H1 (cell line): ENCODE measurements around the gene IDH2. TPM values are rescaled to one million over a fixed set of nuclear protein-coding genes. Genes with fewer than 3 reads are reported as not detected.

ENCODE experiments used
- CTCF ChIA-PET: fragments of 300-600 bp; sonication (Branson Sonifier 250); formaldehyde crosslinking; loops from one replicate; lab custom pipeline; 2021; ENCODE audit not compliant: partially characterized antibody; lab: Charles Lee
- POLR2A ChIA-PET: fragments of 300-600 bp; sonication (Branson Sonifier 250); formaldehyde crosslinking; loops from one replicate; lab custom pipeline; 2021; ENCODE audit warnings: inconsistent platforms; ENCODE audit not compliant: partially characterized antibody; lab: Charles Lee
- DNase-seq, 2 experiments: peaks; one replicate each; pipeline versions ENCODE4 v3.0.0 to v3.0.0-alpha.2; 2010 to 2022; ENCODE audit warnings: low spot score in 2 of 2, low read depth in 1 of 2, mixed read lengths in 1 of 2
- FAIRE-seq: peaks from 2 replicates; lab custom pipeline; 2011; peaks lifted over from hg19 to GRCh38; lab: Jason Lieb, UNC
- H2AFZ ChIP-seq: 2 replicates; pipeline ENCODE4 v1.8.1; 2012; ENCODE audit warnings: low read length, inconsistent platforms
- H2AK5ac ChIP-seq: 2 replicates; pipeline ENCODE4 v1.6.1; 2013; ENCODE audit warnings: low read depth, low read length
- H2BK120ac ChIP-seq: replicated peaks from 2 replicates; pipeline ENCODE3; 2013; ENCODE audit warnings: low read depth, low read length, inconsistent platforms
- H2BK12ac ChIP-seq: 2 replicates; pipeline ENCODE4 v1.6.1; 2013; ENCODE audit warnings: low read depth, low read length
- H2BK15ac ChIP-seq: 2 replicates; pipeline ENCODE4 v1.6.1; 2013; ENCODE audit warnings: low read length
- H2BK20ac ChIP-seq: 2 replicates; pipeline ENCODE4 v1.6.1; 2013; ENCODE audit warnings: low read length
- H2BK5ac ChIP-seq: 2 replicates; pipeline ENCODE4 v1.6.1; 2013; ENCODE audit warnings: low read depth, low read length
- H3K14ac ChIP-seq: 2 replicates; pipeline ENCODE4 v1.6.1; 2013; ENCODE audit warnings: inconsistent platforms; ENCODE audit not compliant: insufficient read length
- H3K18ac ChIP-seq: 2 replicates; pipeline ENCODE4 v1.6.1; 2013; ENCODE audit warnings: low read length; ENCODE audit errors: extremely low read depth
- H3K23ac ChIP-seq: 2 replicates; pipeline ENCODE4 v1.6.1; 2013; ENCODE audit warnings: inconsistent platforms; ENCODE audit not compliant: insufficient read length
- H3K23me2 ChIP-seq: 2 replicates; pipeline ENCODE4 v1.6.1; 2013; ENCODE audit warnings: low read depth, low read length
- H3K27ac ChIP-seq: 2 replicates; pipeline ENCODE4 v1.6.1; 2011; ENCODE audit warnings: low read depth, low read length, inconsistent platforms
- H3K27me3 ChIP-seq, 4 experiments: replicated peaks in 1 of 4; 1 replicate in 1 of 4; 2 replicates in 3 of 4; pipeline versions ENCODE4 v1.6.1 to v1.8.1; 2011 to 2013; ENCODE audit warnings: low read length in 3 of 4, mild to moderate bottlenecking in 3 of 4, inconsistent platforms in 2 of 4, mixed read lengths in 2 of 4, moderate library complexity in 1 of 4; ENCODE audit not compliant: control insufficient read depth in 3 of 4, insufficient read depth in 3 of 4; ENCODE audit errors: extremely low read depth in 1 of 4
- H3K36me3 ChIP-seq, 4 experiments: 2 replicates each; pipeline versions ENCODE4 v1.6.1 to v1.8.1; 2011 to 2013; ENCODE audit warnings: mild to moderate bottlenecking in 4 of 4, low read length in 3 of 4, moderate library complexity in 2 of 4, control low read depth in 1 of 4, inconsistent platforms in 1 of 4; ENCODE audit not compliant: insufficient read depth in 4 of 4, control insufficient read depth in 2 of 4
- H3K4ac ChIP-seq: replicated peaks from 2 replicates; pipeline ENCODE3; 2013; ENCODE audit warnings: low read length, low read depth, mixed read lengths, inconsistent platforms; ENCODE audit not compliant: insufficient read length
- H3K4me1 ChIP-seq, 4 experiments: replicated peaks in 1 of 4; 1 replicate in 1 of 4; 2 replicates in 3 of 4; pipeline versions ENCODE4 v1.6.1 to v1.8.1; 2011 to 2013; ENCODE audit warnings: low read length in 3 of 4, inconsistent platforms in 2 of 4, mixed read lengths in 1 of 4; ENCODE audit not compliant: insufficient read depth in 4 of 4, control insufficient read depth in 3 of 4
- H3K4me2 ChIP-seq, 2 experiments: 2 replicates each; pipeline versions ENCODE4 v1.6.1 to v1.8.1; 2011 to 2013; ENCODE audit warnings: low read depth in 2 of 2, low read length in 2 of 2, control low read depth in 1 of 2, inconsistent platforms in 1 of 2, mild to moderate bottlenecking in 1 of 2; ENCODE audit not compliant: insufficient read depth in 1 of 2
- H3K4me3 ChIP-seq, 4 experiments: fragments of 200-600, 300-600 bp in 1 of 4; sonication (generic), shearing (Covaris generic), sonication (Bioruptor Twin) in 1 of 4; 2 replicates each; pipeline versions ENCODE4 v1.5.1 to v1.8.1; 2011 to 2016; ENCODE audit warnings: low read length in 4 of 4, low read depth in 3 of 4, control low read depth in 2 of 4, inconsistent platforms in 2 of 4, mild to moderate bottlenecking in 2 of 4, mixed read lengths in 1 of 4, moderate library complexity in 1 of 4; ENCODE audit not compliant: insufficient read depth in 2 of 4; ENCODE audit errors: extremely low read depth in 1 of 4
- H3K56ac ChIP-seq: replicated peaks from 2 replicates; pipeline ENCODE3; 2013; ENCODE audit warnings: low read depth, mild to moderate bottlenecking, mixed read lengths, low read length, inconsistent platforms; ENCODE audit not compliant: insufficient read length
- H3K79me1 ChIP-seq: 2 replicates; pipeline ENCODE4 v1.6.1; 2013; ENCODE audit warnings: low read depth, low read length, control low read depth
- H3K79me2 ChIP-seq, 2 experiments: 2 replicates each; pipeline versions ENCODE4 v1.6.1 to v1.8.1; 2012 to 2013; ENCODE audit warnings: low read length in 2 of 2, mild to moderate bottlenecking in 2 of 2, inconsistent platforms in 1 of 2; ENCODE audit not compliant: insufficient read depth in 2 of 2, control insufficient read depth in 1 of 2
- H3K9ac ChIP-seq, 4 experiments: replicated peaks in 1 of 4; 1 replicate in 1 of 4; 2 replicates in 3 of 4; pipeline versions ENCODE4 v1.6.1 to v1.8.1; 2011 to 2013; ENCODE audit warnings: low read depth in 3 of 4, low read length in 3 of 4, control low read depth in 2 of 4, mild to moderate bottlenecking in 2 of 4, moderate library complexity in 2 of 4, inconsistent platforms in 1 of 4; ENCODE audit errors: extremely low read depth in 1 of 4
- H3K9me3 ChIP-seq, 2 experiments: 2 replicates each; pipeline versions ENCODE4 v1.6.1 to v1.8.1; 2012 to 2013; ENCODE audit warnings: mild to moderate bottlenecking in 2 of 2, moderate library complexity in 2 of 2, control low read depth in 1 of 2, inconsistent platforms in 1 of 2, low read depth in 1 of 2, low read length in 1 of 2, mixed read lengths in 1 of 2; ENCODE audit not compliant: insufficient read depth in 2 of 2
- H4K20me1 ChIP-seq, 2 experiments: replicated peaks in 1 of 2; 2 replicates each; pipeline versions ENCODE3 to v1.8.1; 2011 to 2013; ENCODE audit warnings: inconsistent platforms in 2 of 2, low read length in 2 of 2, mild to moderate bottlenecking in 1 of 2; ENCODE audit not compliant: insufficient read depth in 2 of 2, control insufficient read depth in 1 of 2
- H4K5ac ChIP-seq: 2 replicates; pipeline ENCODE4 v1.6.1; 2013; ENCODE audit warnings: low read length, low read depth, mixed read lengths, inconsistent platforms; ENCODE audit not compliant: insufficient read length
- H4K8ac ChIP-seq: 2 replicates; pipeline ENCODE4 v1.8.0; 2013; ENCODE audit warnings: mild to moderate bottlenecking, moderate library complexity, low read length, inconsistent platforms; ENCODE audit not compliant: insufficient read depth; ENCODE audit errors: extremely low read depth
- H4K91ac ChIP-seq: replicated peaks from 2 replicates; pipeline ENCODE3; 2013; ENCODE audit warnings: low read length, mixed read lengths, inconsistent platforms; ENCODE audit not compliant: insufficient read length
- BACH1 ChIP-seq: IDR thresholded peaks from 2 replicates; pipeline ENCODE4 v1.6.1; 2012; ENCODE audit warnings: low read length, improper control_type of control experiment
- BRCA1 ChIP-seq: IDR thresholded peaks from 2 replicates; pipeline ENCODE4 v1.6.1; 2012; ENCODE audit warnings: low read depth, low read length, improper control_type of control experiment
- CEBPB ChIP-seq: IDR thresholded peaks from 2 replicates; pipeline ENCODE4 v1.6.1; 2012; ENCODE audit warnings: low read depth, low read length
- CHD1 ChIP-seq: IDR thresholded peaks from 2 replicates; pipeline ENCODE4 v1.6.1; 2012; ENCODE audit warnings: low read depth, low read length, improper control_type of control experiment
- CHD2 ChIP-seq: IDR thresholded peaks from 2 replicates; pipeline ENCODE4 v1.6.1; 2012; ENCODE audit warnings: low read length, improper control_type of control experiment
- MAFK ChIP-seq: IDR thresholded peaks from 2 replicates; pipeline ENCODE4 v1.6.1; 2012; ENCODE audit warnings: low read depth, mild to moderate bottlenecking, improper control_type of control experiment, low read length
- POU5F1 ChIP-seq: IDR thresholded peaks from 2 replicates; pipeline ENCODE4 v1.6.1; 2011; ENCODE audit warnings: low read depth, mild to moderate bottlenecking, low read length, moderate library complexity
- RXRA ChIP-seq: IDR thresholded peaks from 2 replicates; pipeline ENCODE4 v1.6.1; 2011; ENCODE audit warnings: low read depth, mild to moderate bottlenecking, low read length, moderate library complexity; ENCODE audit not compliant: insufficient read depth
- TAF1 ChIP-seq: IDR thresholded peaks from 2 replicates; pipeline ENCODE4 v1.6.1; 2011; ENCODE audit warnings: mild to moderate bottlenecking, low read depth, low read length
- TEAD4 ChIP-seq: IDR thresholded peaks from 2 replicates; pipeline ENCODE4 v1.6.1; 2012; ENCODE audit warnings: low read depth, low read length, inconsistent platforms, mixed read lengths
- WGBS, 2 experiments: shearing (Covaris generic) in 1 of 2; methylation state at CpG; one replicate each; pipeline versions ENCODE4 v1.1.6 to v1.1.7; 2013 to 2015; ENCODE audit warnings: low lambda C conversion rate in 2 of 2, mixed read lengths in 2 of 2, inconsistent platforms in 1 of 2, low coverage in 1 of 2, missing lambda C conversion rate in 1 of 2; ENCODE audit not compliant: insufficient replicate concordance in 2 of 2, insufficient coverage in 1 of 2, insufficient read length in 1 of 2; ENCODE audit errors: extremely low coverage in 1 of 2, missing lambda C conversion rate in 1 of 2; 5-methylcytosine and 5-hydroxymethylcytosine counted together
- polyA plus RNA-seq, 7 experiments: library from polyadenylated mRNA; depleted of rRNA in 3 of 7; stranded (reverse) in 5 of 7; unstranded in 2 of 7; fragments of >200 nt in 5 of 7; fragments of 200-250 nt in 2 of 7; gene quantifications; 1 replicate in 5 of 7; 2 replicates in 1 of 7; 4 replicates in 1 of 7; pipeline versions ENCODE4 v1.2.1 to v1.2.3, GENCODE V29; 2011 to 2013; ENCODE audit warnings: missing spikeins in 2 of 7, mixed read lengths in 2 of 7
- total RNA-seq: library from RNA; stranded (reverse); fragmentation: NEBNext Ultra II Directional; extraction: Animal tissue kit (Norgen Biotek cat#: 25700); gene quantifications from 2 replicates; pipeline ENCODE4 v1.2.1, GENCODE V29; 2021
- TF ChIP-seq, protein P1 (sequence below): IDR thresholded peaks from 2 replicates; pipeline ENCODE4 v1.6.1; 2012; ENCODE audit warnings: inconsistent platforms

The IDH2 gene
- total and polyA plus RNA-seq, 2 of the 8 experiments (the other 6 are each of a cell fraction or from before 2014, with no cell fraction given), result 64.2 to 84.6 TPM

DNA sequence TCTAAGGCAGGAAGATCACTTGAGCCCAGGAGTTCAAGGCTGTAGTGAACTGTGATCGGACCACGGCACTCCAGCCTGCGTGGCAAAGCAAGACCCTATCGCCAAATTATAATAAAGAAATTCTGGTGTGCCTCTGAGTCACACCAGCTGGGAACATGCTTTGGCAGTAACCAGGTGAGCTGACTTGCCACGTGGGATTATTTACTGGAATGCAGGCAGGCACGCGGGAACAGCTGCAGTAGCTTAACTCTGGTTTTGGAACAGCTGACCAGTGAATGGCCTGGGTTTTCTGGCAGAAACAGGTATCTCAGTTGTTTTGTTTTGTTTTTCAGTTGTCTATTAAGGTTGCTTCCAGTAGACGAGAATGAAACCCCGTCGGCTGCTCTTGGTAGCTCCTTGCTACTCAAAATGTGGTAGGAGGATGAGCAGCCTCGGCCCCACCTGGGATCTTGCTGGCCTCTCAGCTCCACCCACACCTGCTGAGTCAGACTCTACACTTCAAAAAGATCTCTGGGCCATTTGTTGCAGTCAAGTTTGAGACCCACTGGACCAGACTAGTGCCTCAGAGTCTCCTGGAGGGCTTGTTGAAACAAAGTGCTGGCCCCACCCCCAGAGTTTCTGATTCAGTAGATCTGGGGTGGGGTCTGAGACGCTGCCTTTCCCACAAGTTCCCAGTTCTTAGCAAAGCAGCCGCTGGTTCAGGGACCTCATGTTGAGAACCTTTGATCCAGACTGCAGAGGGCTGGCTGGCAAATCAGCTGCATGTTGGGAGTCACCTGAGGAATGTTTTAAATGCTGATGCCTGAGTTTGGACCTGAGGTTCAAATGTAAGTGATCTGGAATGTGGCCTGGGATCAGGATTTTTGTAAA lies 26.6 kb downstream of the IDH2 start:
- H3K4me2 ChIP-seq, result peak overlapping the region; percentile 22 to 34; a peak in 2 of 4 replicates
- no peak overlapping the region for H2AK5ac ChIP-seq
- H2BK120ac ChIP-seq, result no peak overlapping the region
- H3K36me3 ChIP-seq, result peaks cover 0 to 14% (median 0%) of the 10 kb centered on the region in 4 experiments; a peak in 5 of 8 replicates
- H4K91ac ChIP-seq, result no peak overlapping the region
- no peak overlapping the region for H4K8ac ChIP-seq
- ChIA-PET CTCF (interaction anchor here (0.9 to 7.4 kb wide), 12 partner anchors 10 to 187 kb away, joined by 3 to 99 read pairs (median 4); no protein-coding TSS in a partner anchor), POLR2A (interaction anchor here (0.7 to 2.2 kb wide), 11 partner anchors 9 to 94 kb away, joined by 3 to 7 read pairs (median 4); partner anchors contain the start of genes IDH2 and ZNF710)
- no peak overlapping the region for H3K4ac ChIP-seq
- H3K79me2 ChIP-seq, result no peaks in the 10 kb centered on the region
- H2BK12ac ChIP-seq, result 0 out of 2 replicates have a peak overlapping the region, but pooled peaks have one; percentile 60
- H3K4me1 ChIP-seq, result peaks cover 4 to 6% (median 5%) of the 10 kb centered on the region in 4 experiments; a peak in 5 of 7 replicates
- peak overlapping the region; percentile 16; the same call in 1 of the 2 replicates for H3K27ac ChIP-seq
- peaks cover 0 to 5% of the 10 kb centered on the region in 2 experiments for H4K20me1 ChIP-seq
- no peak overlapping the region for H2AFZ ChIP-seq
- no peak overlapping the region for H3K56ac ChIP-seq
- H3K14ac ChIP-seq, result no peak overlapping the region
- no peak overlapping the region for H4K5ac ChIP-seq
- H3K4me3 ChIP-seq, result peak overlapping the region in 1 of 4 experiments; percentile 16; a peak in 2 of 8 replicates
- no peak overlapping the region for H2BK15ac ChIP-seq
- 61% methylated on average over 13 of the region's 13 CpGs; no CpG with 5 or more reads in 1 of the 2 experiments for WGBS, 2 experiments
- DNase-seq (peak in 1 of 2 experiments; percentile 60), FAIRE-seq (no peak)
- H2BK5ac ChIP-seq, result peak overlapping the region; percentile 26; the same call in 1 of the 2 replicates
- H3K79me1 ChIP-seq, result 0 out of 2 replicates have a peak, but pooled peaks cover 2% of the 10 kb centered on the region
- H3K9me3 ChIP-seq, result no peaks in the 10 kb centered on the region
- H3K9ac ChIP-seq, result no peak overlapping the region
- no peak overlapping the region for H2BK20ac ChIP-seq
- no peak overlapping the region for H3K23ac ChIP-seq
- no peaks in the 10 kb centered on the region for H3K23me2 ChIP-seq
- H3K27me3 ChIP-seq, result no peaks in the 10 kb centered on the region
- no peak overlapping the region; the same call in 1 of the 2 replicates for H3K18ac ChIP-seq
- TF ChIP-seq BRCA1 (no peak), CHD1 (no peak), CHD2 (no peak), BACH1 (0 out of 2 replicates have a peak, but pooled peaks have one; percentile 29), MAFK (no peak; the same call in 1 of the 2 replicates), CEBPB (no peak), TAF1 (no peak), POU5F1 (no peak), TEAD4 (peak; percentile 70), RXRA (no peak)
- TF ChIP-seq, protein P1, sequence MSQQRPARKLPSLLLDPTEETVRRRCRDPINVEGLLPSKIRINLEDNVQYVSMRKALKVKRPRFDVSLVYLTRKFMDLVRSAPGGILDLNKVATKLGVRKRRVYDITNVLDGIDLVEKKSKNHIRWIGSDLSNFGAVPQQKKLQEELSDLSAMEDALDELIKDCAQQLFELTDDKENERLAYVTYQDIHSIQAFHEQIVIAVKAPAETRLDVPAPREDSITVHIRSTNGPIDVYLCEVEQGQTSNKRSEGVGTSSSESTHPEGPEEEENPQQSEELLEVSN, result 0 out of 2 replicates have a peak, but pooled peaks have one; percentile 24
